PC-3 (cell line): Measurements from ENCODE around the gene TAF10. TPM values are rescaled to one million over a fixed set of nuclear protein-coding genes. Genes with fewer than 3 reads are reported as not detected.

ENCODE experiments used
- ATAC-seq: fragments of 200-7000 bp; cut with Tn5 transposase; 2 replicates; pipeline ENCODE4 v1.9.1; 2020; ENCODE audit warnings: mild to moderate bottlenecking, moderate library complexity
- BruUV-seq: library from RNA; stranded (reverse); fragments of 400-500 nt; replicated peaks from 2 replicates; lab custom pipeline; 2021; lab: Mats Ljungman, UMichigan
- CTCF ChIA-PET: fragments of 300-600 bp; sonication (Branson Sonifier 250); formaldehyde crosslinking; loops from one replicate; lab custom pipeline; 2022; ENCODE audit warnings: antibody characterized with exemption; lab: Charles Lee
- POLR2A ChIA-PET: fragments of 300-600 bp; sonication (Branson Sonifier 250); formaldehyde crosslinking; loops from one replicate; lab custom pipeline; 2022; ENCODE audit warnings: antibody characterized with exemption; ENCODE audit not compliant: unreplicated experiment; lab: Charles Lee
- DNase-seq: peaks from one replicate; pipeline ENCODE4 v3.0.0-alpha.2; 2015
- H2AFZ ChIP-seq: fragments of 300-600 bp; sonication (generic); 2 replicates; pipeline ENCODE4 v1.6.0; 2016; ENCODE audit warnings: antibody characterized with exemption, low read length
- H3F3A ChIP-seq: fragments of 300-600 bp; sonication (generic); one replicate; pipeline ENCODE4 v1.6.0; 2017; ENCODE audit warnings: antibody characterized with exemption, low read length, control low read depth, mild to moderate bottlenecking; ENCODE audit not compliant: unreplicated experiment
- H3K27ac ChIP-seq: fragments of 300-600 bp; sonication (generic); 2 replicates; pipeline ENCODE4 v1.5.1; 2016; ENCODE audit warnings: mild to moderate bottlenecking, low read length
- H3K27me3 ChIP-seq: fragments of 300-600 bp; sonication (generic); 2 replicates; pipeline ENCODE4 v1.6.1; 2016; ENCODE audit warnings: low read length, mixed read lengths
- H3K36me3 ChIP-seq: fragments of 300-600 bp; sonication (generic); 2 replicates; pipeline ENCODE4 v1.6.1; 2016; ENCODE audit warnings: low read depth, mixed run types, low read length, mixed read lengths
- H3K4me1 ChIP-seq: fragments of 300-600 bp; sonication (generic); 2 replicates; pipeline ENCODE4 v1.5.1; 2016; ENCODE audit warnings: low read length; ENCODE audit not compliant: insufficient read depth
- H3K4me2 ChIP-seq: fragments of 300-600 bp; sonication (generic); 2 replicates; pipeline ENCODE4 v1.6.0; 2016; ENCODE audit warnings: low read length
- H3K4me3 ChIP-seq: fragments of 300-600 bp; sonication (generic); 2 replicates; pipeline ENCODE4 v1.5.1; 2016; ENCODE audit warnings: mild to moderate bottlenecking, low read length, mixed read lengths
- H3K79me2 ChIP-seq: fragments of 300-600 bp; sonication (generic); 2 replicates; pipeline ENCODE4 v1.6.1; 2017; ENCODE audit warnings: low read length, mixed read lengths
- H3K9ac ChIP-seq: fragments of 300-600 bp; sonication (generic); 2 replicates; pipeline ENCODE4 v1.6.0; 2016; ENCODE audit warnings: mild to moderate bottlenecking, low read length
- H3K9me2 ChIP-seq: fragments of 300-600 bp; sonication (generic); replicated peaks from 2 replicates; pipeline ENCODE4 v1.6.1; 2016; ENCODE audit warnings: mixed run types, low read length, mixed read lengths
- H3K9me3 ChIP-seq: fragments of 300-600 bp; sonication (generic); 2 replicates; pipeline ENCODE4 v1.6.1; 2016; ENCODE audit warnings: low read length, mixed read lengths
- H4K20me1 ChIP-seq: fragments of 300-600 bp; sonication (generic); 2 replicates; pipeline ENCODE4 v1.6.1; 2016; ENCODE audit warnings: low read length, mixed read lengths
- CTCF ChIP-seq: fragments of 300-600 bp; sonication (generic); conservative IDR thresholded peaks from 2 replicates; pipeline ENCODE4 v1.5.1; 2017; ENCODE audit warnings: antibody characterized with exemption, low read depth, mild to moderate bottlenecking, low read length
- EZH2 ChIP-seq: fragments of 300-600 bp; sonication (generic); IDR thresholded peaks from one replicate; pipeline ENCODE4 v1.6.1; 2017; ENCODE audit warnings: antibody characterized with exemption, mild to moderate bottlenecking, low read length; ENCODE audit not compliant: unreplicated experiment
- EZH2phosphoT487 ChIP-seq: fragments of 300-600 bp; sonication (generic); IDR thresholded peaks from 2 replicates; pipeline ENCODE4 v1.6.1; 2018; ENCODE audit warnings: mild to moderate bottlenecking, antibody characterized with exemption, low read length, borderline replicate concordance
- intact Hi-C: fragments of 100-400 bp; cut with micrococcal nuclease; formaldehyde crosslinking; loops from 2 replicates; pipeline ENCODE4 v1.9.0; 2023
- total RNA-seq: library from RNA; depleted of rRNA; stranded (reverse); fragments of >200 nt; gene quantifications from 2 replicates; pipeline ENCODE4 v1.2.3, GENCODE V29; 2014

Gene TAF10
- total RNA-seq, 1 experiment from 2014 or later = 102 TPM

- no TSS peak for BruUV-seq
Observed at GRCh38 chr11:6647836-6648235, 35.8 kb upstream of the TAF10 start.

GRCh38 chr11:6646918-6647679 is 35.1 kb upstream of the TAF10 start:
- Histone ChIP-seq H3K9me2 (no peaks in the 10 kb centered on the region), H3K27me3 (peaks cover 42% of the 10 kb centered on the region), H3K4me1 (no peaks in the 10 kb centered on the region; the same call in 1 of the 2 replicates), H4K20me1 (no peaks in the 10 kb centered on the region), H3K4me3 (no peak overlapping the region), H3K4me2 (no peak overlapping the region), H3K79me2 (no peaks in the 10 kb centered on the region), H2AFZ (no peak overlapping the region), H3K36me3 (no peaks in the 10 kb centered on the region), H3K9me3 (no peaks in the 10 kb centered on the region), H3F3A (no peaks in the 10 kb centered on the region), H3K27ac (no peak overlapping the region), H3K9ac (no peak overlapping the region)
- DNase-seq (no peak), ATAC-seq (no peak)
- ChIA-PET POLR2A (no interaction called here), CTCF (no interaction called here)
- no TSS peak for BruUV-seq
- TF ChIP-seq CTCF (no peak), EZH2 (no peak), EZH2phosphoT487 (no peak)
- intact Hi-C loops = no loop called here

More at GRCh38 chr11:6647836-6648235, 35.8 kb upstream of the TAF10 start:
- POLR2A ChIA-PET = no interaction called here
- Histone ChIP-seq H3K9me2 (no peaks in the 10 kb centered on the region), H3K4me2 (no peak overlapping the region), H3K9ac (no peak overlapping the region), H3K27me3 (peaks cover 48% of the 10 kb centered on the region), H3K4me3 (no peak overlapping the region), H3K36me3 (no peaks in the 10 kb centered on the region), H3K79me2 (no peaks in the 10 kb centered on the region), H3K9me3 (no peaks in the 10 kb centered on the region), H2AFZ (no peak overlapping the region), H3F3A (no peaks in the 10 kb centered on the region), H3K4me1 (no peaks in the 10 kb centered on the region; the same call in 1 of the 2 replicates), H4K20me1 (no peaks in the 10 kb centered on the region), H3K27ac (no peak overlapping the region)
- TF ChIP-seq CTCF (no peak), EZH2phosphoT487 (no peak), EZH2 (no peak)
- CTCF ChIA-PET = no interaction called here
- ATAC-seq (no peak), DNase-seq (no peak)
- intact Hi-C loops = no loop called here

- H3K36me3 ChIP-seq = no peaks in the 10 kb centered on the region
- H3K9ac ChIP-seq = no peak overlapping the region
- H3F3A ChIP-seq = no peaks in the 10 kb centered on the region
- POLR2A ChIA-PET = no interaction called here
- H3K4me3 ChIP-seq = no peak overlapping the region
- ATAC-seq = no peak
- H3K9me3 ChIP-seq = no peaks in the 10 kb centered on the region
- H3K4me2 ChIP-seq = no peak overlapping the region
- no peaks in the 10 kb centered on the region for H4K20me1 ChIP-seq
- no TSS peak for BruUV-seq
- no peak overlapping the region for H3K27ac ChIP-seq
- H3K27me3 ChIP-seq = peaks cover 37% of the 10 kb centered on the region
- TF ChIP-seq EZH2phosphoT487 = no peak
- TF ChIP-seq CTCF = no peak
- TF ChIP-seq EZH2 = no peak
- H3K4me1 ChIP-seq = no peaks in the 10 kb centered on the region; the same call in 1 of the 2 replicates
- H3K79me2 ChIP-seq = no peaks in the 10 kb centered on the region
- H2AFZ ChIP-seq = no peak overlapping the region
- intact Hi-C loops = no loop called here
- DNase-seq = no peak
- CTCF ChIA-PET = no interaction called here
- H3K9me2 ChIP-seq = no peaks in the 10 kb centered on the region
Observed at GRCh38 chr11:6646576-6646917, 34.5 kb upstream of the TAF10 start.
